DMS 273 (cell line): Measurements from ENCODE around the gene TBC1D4.
"Not testable (repeated sequence)": the region's sequence is repeated elsewhere in the genome, so short reads cannot be mapped to it uniquely, and the experiment has no call there.

Experiments
- DNase-seq: peaks from one replicate; lab custom pipeline; 2025; ENCODE audit not compliant: unreplicated experiment; lab: John Stamatoyannopoulos, UW

Gene TBC1D4

DNA sequence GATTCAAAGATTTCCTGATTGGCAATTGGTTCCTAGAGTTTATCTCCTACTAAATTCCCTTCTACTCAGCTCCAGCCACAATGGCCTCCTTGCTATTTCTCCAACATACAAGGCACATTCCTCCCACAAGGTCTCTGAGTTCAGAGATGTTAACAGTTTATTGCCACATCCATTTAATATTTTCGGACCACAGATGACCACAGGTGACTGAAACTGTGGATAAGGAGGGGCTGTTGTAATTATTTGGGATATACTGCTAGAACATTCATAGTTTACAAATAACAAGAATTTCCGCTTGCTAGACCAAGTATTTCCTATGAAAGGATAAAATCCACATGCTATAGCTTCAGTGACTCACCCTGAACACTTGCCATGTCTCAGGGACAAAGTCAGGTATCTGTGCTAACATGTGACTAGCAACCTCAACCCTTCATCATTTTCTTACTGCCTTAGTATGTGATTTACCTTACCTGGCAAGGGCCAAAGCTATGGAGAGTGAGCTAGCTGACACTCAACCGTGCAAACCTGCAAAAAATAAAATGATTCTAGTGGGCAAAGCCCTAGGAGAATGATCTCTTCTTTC lies 117.7 kb downstream of the TBC1D4 start:
- DNase-seq: no peak

DNA sequence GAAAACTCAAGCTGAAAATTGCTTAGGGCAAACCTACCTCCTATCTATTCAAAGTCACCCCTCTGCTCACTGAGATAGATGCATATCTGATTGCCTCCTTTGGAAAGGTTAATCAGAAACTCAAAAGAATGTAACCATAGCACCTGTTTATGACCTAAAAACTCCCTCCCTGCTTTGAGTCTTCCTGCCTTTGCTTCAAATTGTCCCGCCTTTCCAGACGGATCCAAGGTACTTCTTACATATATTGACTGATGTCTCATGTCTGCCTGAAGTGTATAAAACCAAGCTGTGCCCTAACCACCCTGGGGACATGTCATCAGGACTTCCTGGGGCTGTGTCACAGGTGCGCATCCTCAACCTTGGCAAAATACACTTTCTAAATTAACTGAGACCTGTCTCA lies 118.6 kb downstream of the TBC1D4 start:
- DNase-seq: no peak

DNA sequence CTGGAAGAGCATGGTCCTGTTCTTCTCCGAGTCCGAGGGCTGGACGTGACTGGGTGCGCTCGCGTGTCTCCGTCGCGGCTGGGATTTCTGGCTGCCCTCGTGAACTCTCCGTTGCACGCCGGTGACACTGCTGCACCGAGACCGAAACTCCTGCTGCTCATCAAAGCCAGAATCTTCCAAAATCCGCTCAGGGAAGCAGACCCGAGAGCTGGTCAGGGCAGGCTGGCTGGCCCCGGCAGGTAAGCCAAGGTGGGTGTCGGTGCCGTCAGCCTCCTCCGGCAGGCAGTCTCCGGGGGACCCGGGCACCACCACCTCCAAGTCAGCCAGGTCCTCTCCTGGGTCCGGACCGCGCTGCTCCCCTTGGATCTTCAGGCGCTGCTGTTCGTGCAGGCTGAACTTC lies 119.9 kb downstream of the TBC1D4 start:
- DNase-seq: no peak

DNA sequence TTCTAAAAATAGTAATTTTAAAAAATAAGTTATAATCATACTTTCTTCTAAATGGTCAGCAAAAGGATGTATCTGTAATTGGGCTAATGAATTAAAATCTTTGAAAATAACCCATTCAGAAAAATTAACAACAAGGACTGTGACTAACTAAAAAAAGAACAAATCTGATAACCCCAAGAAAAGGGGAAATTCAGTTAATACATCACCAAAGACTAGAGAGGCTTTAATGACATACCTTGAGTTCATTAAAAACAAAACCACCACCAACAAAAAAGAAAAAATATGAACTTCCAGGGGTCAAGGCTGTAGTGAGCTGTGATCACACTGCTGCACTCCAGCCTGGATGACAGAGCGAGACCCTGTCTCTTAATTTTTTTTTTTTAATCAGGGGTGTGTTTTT lies 121.8 kb downstream of the TBC1D4 start:
- DNase-seq: no peak

DNA sequence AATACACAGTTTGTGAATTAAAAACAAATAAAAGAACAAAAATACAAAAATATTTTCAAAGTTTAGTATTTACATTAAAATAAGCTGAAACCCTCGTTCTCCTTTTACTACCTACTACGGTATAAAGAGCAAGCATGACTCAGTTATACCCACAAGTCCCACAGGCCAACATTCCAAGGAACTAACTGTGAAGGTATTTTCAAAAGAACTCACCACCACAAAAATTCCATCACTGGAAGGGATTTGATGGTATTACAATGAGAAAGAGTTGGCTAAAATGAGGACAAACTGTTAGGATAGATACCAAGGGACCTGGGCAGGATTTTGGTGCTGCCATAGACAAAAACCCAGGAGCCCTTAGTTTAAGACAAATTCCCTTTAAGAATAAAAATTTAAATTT lies 122.7 kb downstream of the TBC1D4 start:
- no peak for DNase-seq

DNA sequence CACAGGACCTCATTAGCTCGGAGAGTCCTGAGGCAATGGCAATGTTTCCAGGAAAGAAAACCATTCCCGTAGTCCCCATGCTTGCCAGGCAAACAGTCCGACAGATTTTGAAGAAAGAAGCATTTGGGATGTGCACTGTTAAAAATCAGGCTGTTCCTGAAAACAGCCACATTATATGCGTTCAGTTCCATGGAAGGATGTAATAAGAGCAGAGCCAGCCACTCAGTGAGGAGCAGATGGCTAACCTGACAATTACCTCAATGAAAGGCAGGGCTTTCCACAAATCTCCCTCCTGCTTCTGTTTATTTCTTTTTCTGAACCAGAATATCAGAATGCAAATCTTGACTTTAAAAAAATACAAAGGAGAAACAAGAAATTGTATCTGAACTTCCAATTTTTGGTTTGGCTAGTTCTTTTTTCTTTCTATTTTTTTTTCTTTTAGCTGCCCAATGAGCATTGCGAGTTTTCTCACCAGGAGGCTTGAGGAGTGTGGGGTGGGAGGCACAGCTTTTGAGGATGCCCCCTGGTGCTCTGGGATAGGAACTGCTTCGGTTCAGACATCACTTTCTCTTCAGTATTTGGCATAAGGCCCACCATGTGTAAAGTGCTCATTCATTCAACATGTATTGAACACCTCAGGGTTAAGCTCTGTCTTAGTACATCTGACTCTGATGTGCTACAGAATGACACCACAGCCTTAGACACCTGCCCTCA lies 124.2 kb downstream of the TBC1D4 start:
- peak; percentile 88 for DNase-seq

DNA sequence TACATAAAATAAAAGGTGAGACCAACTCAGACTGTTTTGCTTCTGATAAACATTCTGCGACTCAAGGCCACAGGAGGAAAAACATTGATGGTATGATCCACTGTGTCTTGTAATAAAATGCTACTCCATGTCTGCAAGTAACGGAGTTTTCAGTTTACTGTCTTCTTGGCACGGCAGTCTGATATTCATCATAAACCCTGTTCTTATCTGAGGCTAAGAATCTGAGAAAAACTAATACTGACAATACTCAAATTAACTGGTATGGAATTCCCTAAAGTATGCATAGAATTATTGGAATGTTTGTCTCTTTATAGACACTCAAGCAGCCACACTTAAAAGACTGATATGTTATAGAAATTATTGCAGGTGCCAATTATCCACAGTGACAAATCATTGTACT lies 125.5 kb downstream of the TBC1D4 start:
- DNase-seq: no peak

DNA sequence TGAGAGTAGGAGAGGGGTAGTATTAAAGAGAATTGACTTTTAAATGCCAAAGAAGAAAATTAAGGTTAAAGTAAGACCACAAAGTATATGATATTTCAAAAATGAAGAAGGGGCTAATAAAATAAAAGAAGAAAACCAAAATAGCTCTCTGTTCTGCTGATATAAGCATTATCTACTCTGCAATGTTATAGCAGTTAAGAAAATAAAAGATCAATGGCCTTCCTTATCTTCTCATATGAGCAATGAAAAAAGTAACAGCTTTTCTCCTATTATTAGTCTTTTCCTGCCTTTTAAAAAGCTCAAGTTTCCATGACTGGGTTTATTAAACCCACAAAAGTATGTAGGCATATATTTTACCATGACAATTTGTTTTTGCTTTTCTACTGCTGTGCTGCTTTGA lies 126.4 kb downstream of the TBC1D4 start:
- DNase-seq: no peak

DNA sequence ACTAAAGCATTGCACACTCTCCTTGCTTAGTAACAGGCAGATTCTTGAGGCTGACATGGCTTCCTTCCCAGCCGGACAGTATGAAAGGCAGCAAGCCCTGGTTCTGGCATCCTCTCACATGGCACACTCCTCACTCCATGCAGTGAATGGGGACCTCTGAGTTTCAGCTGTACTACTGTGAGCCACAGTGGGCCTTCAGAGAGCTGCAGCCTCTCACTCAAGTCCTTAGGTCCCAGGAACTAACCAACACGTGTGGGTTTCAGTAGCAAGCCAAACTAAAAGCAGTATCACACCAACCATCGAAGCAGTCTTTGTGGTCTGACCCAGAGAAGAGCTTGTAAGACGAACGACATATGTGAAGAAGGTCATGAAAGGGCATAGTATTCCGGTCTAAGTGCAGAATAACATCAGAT lies 128.2 kb downstream of the TBC1D4 start:
- no peak for DNase-seq

DNA sequence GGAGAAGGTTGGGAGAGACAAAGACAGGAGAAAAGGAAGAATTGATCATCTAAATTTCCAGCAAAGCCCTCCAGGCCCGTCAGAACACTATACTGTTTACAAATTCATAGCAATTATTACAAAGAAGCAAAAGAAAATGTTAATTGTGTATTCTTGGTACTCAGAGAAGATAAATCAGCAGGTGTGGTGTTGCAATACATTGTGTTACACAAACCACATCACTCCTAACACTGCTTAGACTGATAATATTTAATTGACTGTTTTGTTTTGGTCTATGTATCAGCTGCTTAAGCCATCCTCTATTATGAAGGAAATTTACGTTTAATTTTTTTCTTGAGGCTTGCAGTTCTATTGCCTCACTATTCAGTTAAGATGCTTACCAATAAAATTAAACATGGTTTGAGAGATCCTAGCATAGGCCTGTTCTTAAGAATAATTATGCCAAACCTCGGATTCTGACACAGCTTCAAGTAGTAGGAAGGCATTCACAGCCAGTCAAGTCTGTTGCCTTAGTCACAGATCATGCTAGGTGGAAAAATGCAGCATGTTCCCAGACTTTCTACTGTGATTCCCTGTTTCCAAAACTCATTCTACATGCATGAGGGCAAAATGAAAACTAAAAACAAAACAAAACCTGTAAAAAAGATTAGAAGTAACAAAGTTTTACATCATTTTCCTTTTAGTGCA lies 129.2 kb downstream of the TBC1D4 start:
- no peak for DNase-seq

DNA sequence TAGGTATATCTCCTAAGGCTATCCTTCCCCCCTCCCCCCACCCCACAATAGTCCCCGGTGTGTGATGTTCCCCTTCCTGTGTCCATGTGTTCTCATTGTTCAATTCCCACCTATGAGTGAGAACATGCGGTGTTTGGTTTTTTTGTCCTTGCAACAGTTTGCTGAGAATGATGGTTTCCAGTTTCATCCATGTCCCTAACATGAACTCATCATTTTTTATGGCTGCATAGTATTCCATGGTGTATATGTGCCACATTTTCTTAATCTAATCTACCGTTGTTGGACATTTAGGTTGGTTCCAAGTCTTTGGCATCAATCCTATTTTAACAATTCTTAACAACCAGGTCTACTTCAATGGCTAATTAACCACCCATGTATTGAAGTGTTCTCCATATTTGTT lies 130.4 kb downstream of the TBC1D4 start:
- not testable (repeated sequence) for DNase-seq

DNA sequence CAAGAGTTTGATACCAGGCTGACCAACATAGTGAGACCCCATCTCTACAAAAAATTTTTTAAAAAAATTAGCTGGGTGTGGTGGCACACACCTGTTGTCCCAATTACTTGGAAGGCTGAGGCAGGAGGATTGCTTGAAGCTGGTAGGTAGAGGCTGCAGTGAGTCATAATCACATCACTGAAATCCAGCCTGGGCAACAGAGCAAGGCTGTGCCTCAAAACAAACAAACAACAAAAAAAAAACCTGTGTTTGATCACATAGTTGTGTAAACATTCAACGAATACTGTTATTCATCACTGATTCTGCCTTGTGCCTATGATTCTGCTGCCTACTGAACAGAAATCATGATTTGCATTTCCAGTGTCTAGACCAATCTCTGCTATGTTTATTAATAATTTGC lies 134.0 kb downstream of the TBC1D4 start:
- no peak for DNase-seq

DNA sequence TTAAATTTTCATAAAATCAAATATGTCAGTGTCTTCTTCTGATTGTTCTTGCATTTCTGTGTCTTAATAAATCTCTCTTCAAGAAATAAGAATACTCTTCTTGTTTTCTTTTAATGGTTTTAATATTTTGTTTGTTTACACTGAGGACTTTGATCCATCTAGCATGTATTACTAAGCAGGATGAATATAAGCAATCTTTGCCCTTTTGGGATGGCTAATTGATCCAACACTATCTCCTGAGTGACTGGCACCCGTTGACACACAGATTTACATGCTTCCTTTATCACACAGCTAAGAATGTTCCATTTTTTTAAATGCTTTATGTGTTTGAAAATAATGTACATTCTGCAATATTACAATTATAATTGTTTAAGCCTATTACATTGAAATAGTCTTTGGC lies 134.5 kb downstream of the TBC1D4 start:
- DNase-seq: no peak

DNA sequence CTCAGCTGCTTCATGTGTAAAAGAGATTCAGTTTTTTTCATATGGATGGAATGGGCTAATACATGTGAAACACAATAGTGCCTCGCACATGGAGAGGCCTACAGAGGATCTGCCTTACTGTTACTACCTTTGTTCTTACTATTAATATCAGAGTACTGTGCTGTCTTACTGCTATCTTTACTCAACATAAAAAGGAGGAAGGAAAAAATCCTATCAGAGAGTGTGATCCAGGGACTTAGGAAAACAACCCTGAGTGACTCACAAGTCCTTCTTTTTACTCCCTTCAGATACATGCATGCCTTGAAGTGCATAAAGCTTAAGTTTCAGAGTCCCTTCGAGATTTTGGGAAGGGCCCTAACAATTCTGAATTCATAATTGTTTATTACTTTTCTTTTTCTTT lies 136.8 kb downstream of the TBC1D4 start:
- DNase-seq: no peak

DNA sequence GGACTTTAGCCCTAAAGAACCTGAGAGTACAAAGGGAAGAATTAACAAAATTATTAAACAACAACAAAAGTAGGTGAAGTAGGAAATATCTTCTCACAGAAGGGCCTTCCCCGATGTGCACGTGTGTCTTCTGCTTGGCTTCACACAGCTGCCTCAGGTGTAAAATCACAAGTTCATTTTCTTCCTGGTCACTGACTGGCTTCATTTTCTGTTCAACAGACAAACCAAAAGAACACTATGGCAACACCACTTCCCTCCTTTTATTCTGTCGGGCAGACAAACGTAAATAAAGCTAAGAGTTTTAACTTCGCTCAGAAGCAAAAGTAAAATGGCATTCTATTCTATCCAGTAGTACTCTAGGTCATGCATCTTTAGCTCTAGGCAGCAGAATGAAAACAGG lies 140.9 kb downstream of the TBC1D4 start:
- no peak for DNase-seq

DNA sequence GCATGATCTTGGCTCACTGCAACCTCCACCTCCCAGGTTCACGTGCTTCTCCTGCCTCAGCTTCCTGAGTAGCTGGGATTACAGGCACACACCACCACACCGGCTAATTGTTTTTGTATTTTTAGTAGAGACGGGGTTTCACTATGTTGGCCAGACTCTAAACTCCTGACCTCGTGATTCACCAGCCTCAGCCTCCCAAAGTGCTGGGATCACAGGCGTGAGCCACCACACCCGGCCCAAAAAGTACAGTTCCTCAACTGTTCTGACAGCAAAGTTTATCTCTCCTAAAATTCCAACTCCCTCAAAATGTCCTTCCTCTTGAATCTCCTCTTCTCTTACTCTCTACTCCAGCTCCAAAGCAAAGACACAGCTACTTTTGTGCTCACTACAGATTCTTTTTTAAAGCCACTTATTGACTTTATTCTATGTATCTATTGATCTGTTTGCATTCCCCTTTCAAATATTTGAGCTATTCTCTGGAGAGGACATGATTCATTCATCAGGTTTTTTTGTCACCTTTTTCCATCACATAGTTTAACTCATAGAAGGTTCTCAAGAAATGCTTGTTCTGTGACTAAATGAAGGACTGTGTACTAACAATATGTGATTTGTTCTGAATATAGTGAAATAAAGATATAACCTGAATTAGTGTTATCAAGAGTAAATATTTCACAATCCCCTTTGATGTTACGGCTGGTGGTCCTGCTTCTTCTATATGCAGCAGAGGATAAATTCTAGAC lies 142.2 kb downstream of the TBC1D4 start:
- DNase-seq: no peak

DNA sequence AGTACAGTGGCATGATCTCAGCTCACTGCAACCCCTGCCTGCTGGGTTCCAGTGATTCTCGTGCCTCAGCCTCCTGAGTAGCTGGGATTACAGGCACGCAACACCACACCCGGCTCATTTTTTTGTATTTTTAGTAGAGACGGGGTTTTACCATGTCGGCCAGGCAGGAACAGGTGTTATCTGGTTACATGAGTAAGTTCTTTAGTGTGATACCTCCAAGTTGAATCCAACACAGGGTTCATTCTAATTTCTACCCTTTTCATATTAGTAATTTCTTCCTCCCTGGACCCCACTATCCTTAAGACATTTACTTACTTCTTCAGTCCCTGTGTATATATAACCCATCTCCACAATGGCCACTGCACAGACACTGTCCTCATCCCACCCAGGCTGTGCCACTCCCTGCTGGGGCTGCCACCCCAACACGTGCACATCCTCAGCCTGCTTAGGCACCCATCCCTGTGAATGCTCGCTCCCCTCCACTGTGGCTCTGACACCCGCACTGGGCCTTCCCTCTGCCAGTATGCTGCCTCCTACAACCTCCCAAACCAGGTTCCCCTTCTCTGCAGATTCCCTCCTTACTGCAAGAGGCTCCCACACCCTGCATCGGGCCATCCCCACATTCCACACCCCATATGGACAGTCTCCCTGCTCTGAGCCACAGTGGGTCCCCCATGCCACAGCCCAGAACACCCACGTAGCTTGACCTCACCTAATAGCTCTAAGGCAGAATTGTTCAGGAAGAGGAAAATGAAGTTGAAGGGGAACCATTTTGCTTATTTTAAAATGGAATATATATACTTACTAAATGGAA lies 147.1 kb downstream of the TBC1D4 start:
- no peak for DNase-seq

DNA sequence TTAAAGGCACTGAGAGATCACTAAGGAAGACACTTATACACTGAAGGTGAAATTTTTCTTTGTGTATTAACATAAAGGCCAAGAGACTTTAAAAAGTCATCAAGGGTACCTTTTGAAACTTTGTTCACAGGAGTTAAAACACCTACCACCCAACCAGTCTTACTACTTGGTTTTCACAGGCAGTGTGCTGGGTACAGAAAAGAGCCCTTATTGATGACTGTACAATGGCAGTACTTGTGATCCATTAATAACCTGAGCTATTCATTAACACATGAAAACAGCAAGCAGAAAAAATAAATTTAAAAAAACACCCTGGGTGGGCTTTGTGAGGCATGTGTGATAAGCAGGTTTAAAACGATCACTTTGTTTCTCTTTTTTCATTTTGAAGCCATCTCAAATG lies 148.9 kb downstream of the TBC1D4 start:
- DNase-seq: no peak

DNA sequence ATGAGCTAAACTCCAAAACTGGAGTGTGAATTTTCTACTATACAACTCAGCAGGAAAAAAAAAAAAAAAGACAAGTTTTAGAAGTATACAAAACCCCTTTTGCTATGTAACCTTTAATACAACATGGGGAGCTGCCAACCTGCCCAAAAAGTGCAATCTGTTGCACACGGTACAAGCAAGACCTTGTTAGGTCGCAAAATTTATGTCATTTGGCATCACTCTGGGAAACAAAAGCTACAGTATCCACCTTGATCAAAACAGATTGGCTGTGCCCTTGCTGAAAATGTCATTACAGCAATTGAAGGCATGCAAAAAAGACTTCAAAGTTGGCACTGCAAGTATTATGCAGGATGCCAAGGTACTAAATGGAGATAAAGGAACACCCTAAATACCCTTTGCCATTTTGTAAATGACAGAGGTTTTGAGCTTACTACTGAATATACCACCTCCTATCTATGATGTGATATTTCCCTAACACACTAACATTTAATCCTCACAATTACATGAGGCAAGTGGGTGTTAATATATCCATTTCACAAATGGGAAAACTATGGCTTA lies 150.1 kb downstream of the TBC1D4 start:
- no peak for DNase-seq

DNA sequence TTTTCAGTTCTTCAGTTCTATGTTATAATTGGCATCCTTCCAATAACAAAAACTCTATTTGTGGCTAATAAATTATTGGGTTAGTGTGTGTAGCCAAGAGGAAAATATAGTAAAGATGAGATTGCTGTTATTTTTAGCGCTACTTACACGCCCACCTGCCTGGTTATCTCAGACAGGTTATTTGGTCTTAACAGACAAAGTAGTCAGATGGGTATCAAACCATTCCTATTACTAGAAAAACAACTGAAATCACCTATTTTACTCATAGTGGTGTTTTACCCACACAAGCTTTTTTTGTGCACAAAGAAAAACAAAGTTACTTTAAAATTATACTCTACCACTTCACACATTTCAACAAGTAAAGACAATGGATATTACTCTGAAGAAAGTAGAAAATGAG lies 151.2 kb downstream of the TBC1D4 start:
- no peak for DNase-seq

DNA sequence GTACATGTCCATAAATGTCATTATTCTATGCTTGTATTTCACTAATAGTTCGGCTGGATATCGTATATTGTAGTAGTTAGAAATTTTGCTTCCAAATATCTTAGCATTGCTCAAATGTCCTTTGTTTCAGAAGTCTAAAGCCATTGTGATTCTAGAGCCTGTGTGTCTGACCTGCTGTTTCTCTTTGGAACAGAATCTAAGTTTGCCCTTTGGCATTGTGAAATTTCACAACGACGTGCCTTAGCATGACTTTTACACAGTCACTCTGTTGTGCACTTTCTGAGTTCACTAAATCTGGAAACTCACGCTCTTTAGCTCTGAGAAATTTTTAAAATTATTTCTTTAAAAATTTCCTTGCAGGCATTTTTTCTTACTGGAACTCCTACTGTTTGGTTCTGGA lies 152.2 kb downstream of the TBC1D4 start:
- DNase-seq: no peak
